HG02970 (cell line): ENCODE results near the gene B3GALT4.
A peak's percentile ranks its signal among the peaks of the same experiment; 100 is the strongest.
"Not testable (repeated sequence)": the region's sequence is repeated elsewhere in the genome, so short reads cannot be mapped to it uniquely, and the experiment has no call there.

Source experiments
- ATAC-seq: cut with Tn5 transposase; IDR thresholded peaks from one replicate; pipeline ENCODE4 v1.9.1; 2021; ENCODE audit warnings: mild to moderate bottlenecking, moderate library complexity, moderate number of reproducible peaks; ENCODE audit not compliant: unreplicated experiment, low FRiP score

Gene B3GALT4

GRCh38 chr6:33276864-33277662 lies at the start of gene B3GALT4:
B3GALT4 (plus strand) TSS chr6:33277123; CDS start chr6:33277420, 297 bp downstream.
- peak; percentile 50 for ATAC-seq

GRCh38 chr6:33235221-33235634 lies 41.7 kb upstream of the B3GALT4 start:
- ATAC-seq, result no peak

GRCh38 chr6:33236328-33236727 lies 40.6 kb upstream of the B3GALT4 start:
- no peak for ATAC-seq

GRCh38 chr6:33236852-33237251 lies 40.1 kb upstream of the B3GALT4 start:
- no peak for ATAC-seq

GRCh38 chr6:33237741-33238140 lies 39.2 kb upstream of the B3GALT4 start:
- no peak for ATAC-seq

- ATAC-seq, result no peak
Measured at GRCh38 chr6:33241968-33242367, 35.0 kb upstream of the B3GALT4 start.

- no peak for ATAC-seq
Measured at GRCh38 chr6:33243476-33243875, 33.4 kb upstream of the B3GALT4 start.

- peak; percentile 37 for ATAC-seq
Measured at GRCh38 chr6:33247977-33248642, 28.8 kb upstream of the B3GALT4 start.

GRCh38 chr6:33248643-33248931 lies 28.3 kb upstream of the B3GALT4 start:
- peak; percentile 8 for ATAC-seq

GRCh38 chr6:33248932-33249731 lies 27.8 kb upstream of the B3GALT4 start:
- peak; percentile 90 for ATAC-seq

- no peak for ATAC-seq
Measured at GRCh38 chr6:33249732-33250630, 26.9 kb upstream of the B3GALT4 start.

- no peak for ATAC-seq
Measured at GRCh38 chr6:33250731-33251130, 26.2 kb upstream of the B3GALT4 start.

GRCh38 chr6:33251395-33252012 lies 25.4 kb upstream of the B3GALT4 start:
- ATAC-seq, result no peak

- no peak for ATAC-seq
Measured at GRCh38 chr6:33252759-33253158, 24.2 kb upstream of the B3GALT4 start.

GRCh38 chr6:33254591-33254990 lies 22.3 kb upstream of the B3GALT4 start:
- ATAC-seq, result no peak

GRCh38 chr6:33259032-33259431 lies 17.9 kb upstream of the B3GALT4 start:
- no peak for ATAC-seq

- not testable (repeated sequence) for ATAC-seq
Measured at GRCh38 chr6:33262490-33262889, 14.4 kb upstream of the B3GALT4 start.

GRCh38 chr6:33264015-33264414 lies 12.9 kb upstream of the B3GALT4 start:
- ATAC-seq, result no peak

GRCh38 chr6:33271117-33271467 lies 5.8 kb upstream of the B3GALT4 start:
- ATAC-seq, result no peak
